Upper lobe of right lung (tissue), 1 donor: ENCODE results near the gene CDKN2AIP. TPM values are rescaled to one million over a fixed set of nuclear protein-coding genes. Genes with fewer than 3 reads are reported as not detected.
"Not testable (repeated sequence)": the region's sequence is repeated elsewhere in the genome, so short reads cannot be mapped to it uniquely, and the experiment has no call there.

Experiments
- ATAC-seq: fragments of 200-7000 bp; cut with Tn5 transposase; one replicate; pipeline ENCODE4 v1.9.1; 2020; ENCODE audit warnings: mild to moderate bottlenecking, moderate library complexity
- DNase-seq: peaks from one replicate; pipeline ENCODE4 v3.0.0-alpha.2; 2020
- H3K27ac ChIP-seq: fragments of 200-600 bp; one replicate; pipeline ENCODE4 v1.8.0; 2022
- H3K27me3 ChIP-seq: fragments of 200-600 bp; one replicate; pipeline ENCODE4 v1.8.0; 2022; ENCODE audit warnings: mild to moderate bottlenecking
- H3K36me3 ChIP-seq: fragments of 200-600 bp; one replicate; pipeline ENCODE4 v1.8.0; 2022
- H3K4me1 ChIP-seq: fragments of 200-600 bp; one replicate; pipeline ENCODE4 v1.8.0; 2022
- H3K4me3 ChIP-seq: fragments of 200-600 bp; one replicate; pipeline ENCODE4 v1.8.0; 2022; ENCODE audit warnings: mild to moderate bottlenecking
- H3K9me3 ChIP-seq: fragments of 200-600 bp; one replicate; pipeline ENCODE4 v1.8.0; 2022
- intact Hi-C: fragments of 100-400 bp; cut with DNase I; formaldehyde crosslinking; loops from one replicate; pipeline ENCODE4 v1.11.0; 2022
- total RNA-seq: library from RNA; stranded (reverse); fragmentation: NEBNext Ultra II Directional; extraction: Animal tissue kit (Norgen Biotek cat#: 25700); gene quantifications from one replicate; pipeline ENCODE4 v1.2.1, GENCODE V29; 2021
- TF ChIP-seq, protein P1 (sequence below): fragments of 200-600 bp; IDR thresholded peaks from one replicate; pipeline ENCODE4 v1.8.0; 2022; ENCODE audit warnings: antibody characterized with exemption
- donor health status: DM: no; HTN: yes; CAD: no; lungs with severe emphysema.

The CDKN2AIP gene
- total RNA-seq, 1 donor from 2014 or later: 16.7 TPM

DNA sequence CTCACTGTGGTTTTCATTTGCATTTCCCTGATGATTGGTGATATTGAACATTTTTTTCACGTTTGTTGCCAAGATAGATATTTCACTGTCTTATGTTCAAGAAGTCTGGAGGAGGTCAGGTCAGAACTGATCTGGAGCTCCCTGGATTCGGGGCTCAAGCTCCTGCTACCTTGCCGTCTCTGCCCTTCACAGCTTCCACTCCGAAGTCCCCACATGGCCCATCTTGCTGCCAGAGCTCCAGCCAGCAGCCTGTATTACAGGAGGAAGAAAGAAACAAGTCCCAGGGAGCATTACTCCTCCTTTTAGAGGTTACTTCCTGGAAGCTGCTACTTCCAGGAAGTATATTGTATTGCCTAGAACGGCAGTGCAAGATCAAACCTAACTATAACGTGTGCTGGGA, 17.9 kb upstream of the CDKN2AIP start:
- intact Hi-C loops: no loop called here
- no peak for ATAC-seq
- no peak for DNase-seq

DNA sequence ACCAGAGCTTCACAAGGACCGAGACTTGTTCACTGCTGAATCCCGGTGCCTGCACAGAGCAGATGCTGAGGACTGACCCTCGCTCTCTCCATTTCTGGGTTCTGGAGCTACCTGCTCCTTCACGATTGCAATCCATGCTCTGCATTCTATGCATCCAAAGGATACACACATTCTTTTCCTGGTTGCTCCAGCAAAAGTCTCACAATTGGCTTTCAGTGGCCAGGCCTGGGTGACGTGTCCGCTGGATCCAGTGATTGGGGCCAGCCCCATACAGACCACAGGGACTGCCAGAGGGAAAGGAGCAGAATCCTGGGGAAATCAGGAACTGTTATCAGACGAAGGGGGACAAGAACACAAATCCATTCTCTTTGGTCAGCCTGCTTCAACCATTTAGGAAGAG, 14.9 kb upstream of the CDKN2AIP start:
- Histone ChIP-seq H3K27ac (no peak overlapping the region), H3K4me3 (no peak overlapping the region), H3K4me1 (peaks cover 5% of the 10 kb centered on the region), H3K9me3 (no peaks in the 10 kb centered on the region), H3K27me3 (no peaks in the 10 kb centered on the region), H3K36me3 (no peaks in the 10 kb centered on the region)
- no peak for ATAC-seq
- no peak for DNase-seq
- TF ChIP-seq, protein P1, sequence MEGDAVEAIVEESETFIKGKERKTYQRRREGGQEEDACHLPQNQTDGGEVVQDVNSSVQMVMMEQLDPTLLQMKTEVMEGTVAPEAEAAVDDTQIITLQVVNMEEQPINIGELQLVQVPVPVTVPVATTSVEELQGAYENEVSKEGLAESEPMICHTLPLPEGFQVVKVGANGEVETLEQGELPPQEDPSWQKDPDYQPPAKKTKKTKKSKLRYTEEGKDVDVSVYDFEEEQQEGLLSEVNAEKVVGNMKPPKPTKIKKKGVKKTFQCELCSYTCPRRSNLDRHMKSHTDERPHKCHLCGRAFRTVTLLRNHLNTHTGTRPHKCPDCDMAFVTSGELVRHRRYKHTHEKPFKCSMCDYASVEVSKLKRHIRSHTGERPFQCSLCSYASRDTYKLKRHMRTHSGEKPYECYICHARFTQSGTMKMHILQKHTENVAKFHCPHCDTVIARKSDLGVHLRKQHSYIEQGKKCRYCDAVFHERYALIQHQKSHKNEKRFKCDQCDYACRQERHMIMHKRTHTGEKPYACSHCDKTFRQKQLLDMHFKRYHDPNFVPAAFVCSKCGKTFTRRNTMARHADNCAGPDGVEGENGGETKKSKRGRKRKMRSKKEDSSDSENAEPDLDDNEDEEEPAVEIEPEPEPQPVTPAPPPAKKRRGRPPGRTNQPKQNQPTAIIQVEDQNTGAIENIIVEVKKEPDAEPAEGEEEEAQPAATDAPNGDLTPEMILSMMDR: no peak
- intact Hi-C loops: no loop called here

More for the DNA sequence above, 17.9 kb upstream of the CDKN2AIP start:
- Histone ChIP-seq H3K4me1 (peaks cover 5% of the 10 kb centered on the region), H3K27me3 (no peaks in the 10 kb centered on the region), H3K27ac (no peak overlapping the region), H3K9me3 (no peaks in the 10 kb centered on the region), H3K4me3 (no peak overlapping the region), H3K36me3 (no peaks in the 10 kb centered on the region)
- TF ChIP-seq, protein P1: no peak

DNA sequence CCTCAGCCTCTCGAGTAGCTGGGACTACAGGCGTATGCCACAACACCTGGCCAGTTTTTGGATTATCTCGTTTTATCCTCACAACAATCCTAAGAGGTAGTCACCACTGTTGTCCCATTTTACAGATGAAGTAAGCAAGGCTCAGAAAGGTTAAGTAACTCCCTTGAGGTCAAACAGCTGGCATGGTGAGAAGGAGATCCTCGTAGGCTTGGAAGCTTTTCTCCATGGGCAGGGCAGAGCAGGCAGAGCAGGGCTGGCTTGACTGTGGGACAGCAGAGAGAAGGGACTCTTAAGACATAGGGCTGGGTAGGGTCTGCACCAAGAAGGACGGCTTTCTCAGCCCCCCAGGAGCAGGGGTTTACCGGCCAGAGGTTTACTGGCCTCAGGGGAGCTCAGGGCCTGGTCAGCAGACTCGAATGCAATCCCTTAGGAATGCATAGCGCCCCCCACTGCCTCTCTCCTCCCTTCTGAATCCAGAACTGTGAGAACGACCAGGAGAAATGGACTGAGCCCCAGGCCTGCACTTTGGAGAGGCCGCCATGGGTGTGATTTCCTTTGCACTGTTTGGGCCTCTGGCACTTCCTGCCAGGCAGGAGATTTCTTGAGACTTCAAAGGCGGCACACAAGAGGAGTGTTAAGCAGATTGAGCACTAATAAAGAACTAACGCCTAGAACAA, 14.0 kb upstream of the CDKN2AIP start:
- ATAC-seq (peak; percentile 83), DNase-seq (no peak)
- Histone ChIP-seq H3K9me3 (no peaks in the 10 kb centered on the region), H3K27ac (peak overlapping the region; percentile 73), H3K4me3 (no peak overlapping the region), H3K4me1 (peaks cover 5% of the 10 kb centered on the region), H3K27me3 (no peaks in the 10 kb centered on the region), H3K36me3 (no peaks in the 10 kb centered on the region)
- TF ChIP-seq, protein P1: no peak
- intact Hi-C loops: no loop called here

DNA sequence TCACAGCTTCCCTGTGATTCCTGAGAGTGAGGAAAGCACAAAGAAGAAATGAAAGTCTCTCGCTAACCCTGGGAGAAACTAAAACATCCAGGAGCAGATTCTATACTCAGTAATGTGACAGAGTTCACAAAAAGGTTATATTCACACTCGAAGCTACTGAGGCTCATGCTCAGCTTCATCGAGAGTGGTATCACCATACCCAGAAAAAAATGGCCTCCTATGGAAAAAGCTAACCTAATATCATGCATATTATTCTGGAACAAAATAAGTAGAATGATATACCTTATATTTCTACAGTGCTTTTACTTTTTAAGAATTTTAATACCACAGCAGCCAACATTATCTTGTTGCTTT, 13.5 kb upstream of the CDKN2AIP start:
- Histone ChIP-seq H3K9me3 (no peaks in the 10 kb centered on the region), H3K36me3 (no peaks in the 10 kb centered on the region), H3K27me3 (no peaks in the 10 kb centered on the region), H3K4me1 (peaks cover 5% of the 10 kb centered on the region), H3K4me3 (no peak overlapping the region), H3K27ac (peak overlapping the region; percentile 73)
- intact Hi-C loops: no loop called here
- no peak for DNase-seq
- no peak for ATAC-seq
- TF ChIP-seq, protein P1: no peak

DNA sequence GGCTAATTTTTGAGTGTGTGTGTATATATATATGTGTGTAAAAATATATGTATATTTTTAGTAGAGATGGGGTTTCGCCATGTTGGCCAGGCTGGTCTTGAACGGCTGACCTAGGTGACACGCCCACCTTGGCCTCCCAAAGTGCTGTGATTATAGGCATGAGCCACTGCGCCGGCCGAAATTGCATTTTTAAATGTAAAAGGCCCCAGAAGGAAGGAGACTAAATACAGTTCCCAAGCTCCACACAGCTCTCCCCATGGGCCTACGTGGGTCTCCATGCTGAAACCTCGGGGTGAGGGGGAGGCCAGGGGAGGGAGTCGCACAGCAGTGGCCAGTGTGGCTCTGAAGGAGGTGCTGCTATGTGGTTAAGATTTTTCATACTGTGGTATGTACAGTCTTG, 12.8 kb upstream of the CDKN2AIP start:
- Histone ChIP-seq H3K36me3 (no peaks in the 10 kb centered on the region), H3K4me3 (no peak overlapping the region), H3K9me3 (no peaks in the 10 kb centered on the region), H3K27me3 (no peaks in the 10 kb centered on the region), H3K27ac (no peak overlapping the region), H3K4me1 (peaks cover 5% of the 10 kb centered on the region)
- TF ChIP-seq, protein P1: no peak
- intact Hi-C loops: no loop called here
- ATAC-seq: no peak
- no peak for DNase-seq

DNA sequence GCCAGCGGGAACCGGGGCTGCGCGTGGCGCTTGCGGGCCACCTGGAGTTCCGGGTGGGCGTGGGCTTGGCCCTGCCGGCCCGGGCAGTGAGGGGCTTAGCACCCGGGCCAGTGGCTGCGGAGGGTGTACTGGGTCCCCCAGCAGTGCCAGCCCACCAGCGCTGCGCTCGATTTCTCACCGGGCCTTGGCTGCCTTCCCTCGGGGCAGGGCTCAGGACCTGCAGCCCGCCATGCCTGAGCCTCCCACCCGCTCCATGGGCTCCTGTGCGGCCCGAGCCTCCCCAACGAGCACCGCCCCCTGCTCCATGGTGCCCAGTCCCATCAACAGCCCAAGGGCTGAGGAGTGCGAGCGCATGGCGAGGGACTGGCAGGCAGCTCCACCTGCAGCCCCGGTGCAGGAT, 11.3 kb upstream of the CDKN2AIP start:
- H3K9me3 ChIP-seq, H3K27me3 ChIP-seq, H3K27ac ChIP-seq, DNase-seq, ATAC-seq, H3K4me1 ChIP-seq, H3K36me3 ChIP-seq, intact Hi-C loops, H3K4me3 ChIP-seq: not testable (repeated sequence)
